ENCODE measurements around the gene TBC1D32.
"Not testable (repeated sequence)": the region's sequence is repeated elsewhere in the genome, so short reads cannot be mapped to it uniquely, and the experiment has no call there.

The TBC1D32 gene

GRCh38 chr6:121106962-121107361 is 227.3 kb downstream of the TBC1D32 start:
- no peak for DNase-seq

GRCh38 chr6:121105461-121105860 is 228.8 kb downstream of the TBC1D32 start:
- DNase-seq = no peak

DNA sequence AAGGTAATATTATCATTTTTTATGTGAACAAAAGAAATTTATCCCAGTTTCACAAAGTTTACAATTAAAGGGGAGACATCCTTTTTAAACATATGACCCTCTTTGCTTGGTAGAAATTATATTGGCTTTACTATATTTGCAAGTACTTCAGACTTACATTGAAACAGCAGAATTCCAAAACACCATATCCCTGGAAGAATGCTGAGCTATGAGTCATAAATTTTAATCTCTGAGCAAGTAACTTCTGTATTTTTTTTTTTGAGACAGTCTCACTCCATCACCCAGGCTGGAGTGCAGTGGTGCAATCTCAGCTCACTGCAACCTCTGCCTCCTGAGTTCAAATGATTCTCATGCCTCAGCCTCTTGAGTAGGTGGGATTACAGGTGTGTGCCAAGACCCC is 240.4 kb downstream of the TBC1D32 start:
- DNase-seq = no peak

DNA sequence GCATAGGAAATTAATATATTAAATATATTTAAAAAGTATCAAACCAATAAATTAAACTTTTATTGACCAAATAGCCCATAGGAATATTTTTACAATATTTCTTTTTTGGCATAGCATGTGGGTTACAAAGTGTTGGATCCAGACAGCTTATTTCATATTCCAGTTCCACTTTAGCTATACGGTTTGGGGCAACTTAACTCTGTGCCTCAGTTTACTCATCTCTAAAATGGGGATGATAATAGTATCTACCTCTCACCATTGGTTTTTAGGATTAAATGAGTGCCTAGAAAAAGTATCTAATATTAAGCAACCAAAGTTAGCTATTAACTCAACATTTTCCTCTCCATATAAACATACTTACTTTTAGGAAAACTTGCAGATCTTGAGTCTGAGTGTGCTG is 243.8 kb downstream of the TBC1D32 start:
- no peak for DNase-seq

- no peak for DNase-seq
These were observed 247.4 kb downstream of the TBC1D32 start for GRCh38 chr6:121086876-121087275.

DNA sequence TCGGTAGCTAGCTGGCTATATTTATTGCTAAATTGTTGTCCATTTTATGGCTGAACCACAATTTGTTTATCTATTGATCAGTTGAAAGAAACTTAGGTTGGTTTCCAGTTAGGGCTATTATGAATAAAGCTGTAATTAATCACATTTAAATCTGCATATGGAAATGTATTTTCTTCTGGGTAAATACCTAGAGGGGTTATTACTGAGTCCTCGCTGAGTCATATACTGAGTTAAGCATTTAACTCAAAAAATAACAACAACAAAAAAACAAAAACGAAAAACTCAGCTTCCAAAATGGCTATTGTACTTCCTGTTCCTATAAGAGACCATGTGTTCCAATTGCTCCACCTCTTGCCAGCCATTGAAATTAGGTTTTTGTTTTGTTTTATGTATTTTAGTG is 258.2 kb downstream of the TBC1D32 start:
- DNase-seq = no peak

GRCh38 chr6:121068749-121069148 is 265.5 kb downstream of the TBC1D32 start:
- DNase-seq = not testable (repeated sequence)

- no peak for DNase-seq
These were observed 266.9 kb downstream of the TBC1D32 start for GRCh38 chr6:121067381-121067780.

DNA sequence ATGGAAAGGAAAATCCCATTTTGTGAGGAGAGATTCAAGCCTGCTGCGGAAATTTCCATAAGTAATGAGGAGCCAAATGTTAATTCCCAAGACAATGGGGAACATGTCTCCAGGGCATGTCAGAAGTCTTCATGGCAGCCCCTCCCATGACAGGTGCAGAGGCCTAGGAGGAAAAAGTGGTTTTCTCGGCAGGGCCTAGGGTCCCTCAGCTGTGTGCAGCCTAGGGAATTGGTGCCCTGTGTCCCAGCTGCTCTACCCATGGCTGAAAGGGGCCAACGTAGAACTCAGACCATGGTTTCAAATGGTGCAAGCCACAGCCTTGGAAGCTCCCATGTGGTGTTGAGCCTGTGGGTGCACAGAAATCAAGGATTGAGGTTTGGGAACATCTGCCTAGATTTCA is 269.9 kb downstream of the TBC1D32 start:
- DNase-seq = no peak

- DNase-seq = no peak
These were observed 278.6 kb downstream of the TBC1D32 start for GRCh38 chr6:121055572-121056163.

DNA sequence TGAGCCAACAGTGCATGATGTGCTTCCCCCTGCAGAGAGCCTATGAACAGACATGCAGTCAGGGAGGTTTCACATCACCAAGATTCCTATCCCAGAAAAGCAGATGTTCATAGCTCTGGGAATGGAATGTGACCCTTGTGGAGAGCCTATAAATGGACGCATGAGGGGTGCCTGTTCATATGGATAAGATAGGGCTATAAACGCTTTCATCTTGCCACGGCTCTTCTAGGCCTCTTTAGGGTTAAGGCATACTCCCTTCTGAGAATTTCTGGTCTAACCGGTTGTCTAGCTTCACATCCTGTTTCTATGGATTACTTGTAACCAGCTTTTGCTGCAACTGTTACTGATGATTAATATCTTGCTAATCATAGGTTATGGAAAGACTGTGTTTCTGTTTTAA is 285.7 kb downstream of the TBC1D32 start:
- DNase-seq = not testable (repeated sequence)

- DNase-seq = not testable (repeated sequence)
These were observed 289.4 kb downstream of the TBC1D32 start for GRCh38 chr6:121044905-121045304.

GRCh38 chr6:121043706-121044105 is 290.6 kb downstream of the TBC1D32 start:
- not testable (repeated sequence) for DNase-seq

DNA sequence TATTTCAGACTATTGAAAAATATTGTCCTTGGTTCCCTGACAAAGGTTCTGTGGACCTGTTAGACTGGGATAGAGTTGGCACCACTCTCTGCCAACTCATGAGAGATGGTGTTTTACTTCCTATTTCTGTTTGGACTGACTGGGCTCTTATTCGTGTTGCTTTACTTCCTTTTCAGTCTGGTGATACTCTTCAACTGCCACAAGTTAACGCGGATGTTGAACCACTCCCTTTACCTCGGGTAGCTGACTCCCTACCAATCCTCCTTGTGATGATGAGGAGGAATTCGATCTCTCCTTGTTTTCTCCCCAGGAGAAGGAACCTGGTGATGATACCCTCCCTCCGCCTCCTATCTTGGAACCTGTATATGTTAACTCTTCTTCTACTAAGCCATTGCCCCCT is 291.1 kb downstream of the TBC1D32 start:
- DNase-seq = not testable (repeated sequence)

- no peak for DNase-seq
These were observed 291.5 kb downstream of the TBC1D32 start for GRCh38 chr6:121042766-121043165.

GRCh38 chr6:121040831-121041230 is 293.4 kb downstream of the TBC1D32 start:
- DNase-seq = no peak

- no peak for DNase-seq
These were observed 301.2 kb downstream of the TBC1D32 start for GRCh38 chr6:121033091-121033490.

- no peak for DNase-seq
These were observed 301.8 kb downstream of the TBC1D32 start for GRCh38 chr6:121032268-121033006.
